LHCN-M2 (cell line): ENCODE measurements around the gene IGFLR1. TPM values are rescaled to one million over a fixed set of nuclear protein-coding genes. Genes with fewer than 3 reads are reported as not detected.

Source experiments
- DNase-seq: peaks from one replicate; pipeline ENCODE4 v3.0.0-alpha.2; 2012; ENCODE audit warnings: low read depth
- polyA plus RNA-seq: library from polyadenylated mRNA; unstranded; fragments of >200 nt; gene quantifications from one replicate; pipeline ENCODE4 v1.2.1, GENCODE V29; 2012; ENCODE audit warnings: missing spikeins
- total RNA-seq: library from RNA; depleted of rRNA; stranded (reverse); fragments of >200 nt; gene quantifications from 2 replicates; pipeline ENCODE4 v1.2.3, GENCODE V29; 2014; rRNA removed

Gene IGFLR1
- total RNA-seq: 5.1 and 11.7 TPM in 2 replicates
- 3.9 TPM for polyA plus RNA-seq

DNA sequence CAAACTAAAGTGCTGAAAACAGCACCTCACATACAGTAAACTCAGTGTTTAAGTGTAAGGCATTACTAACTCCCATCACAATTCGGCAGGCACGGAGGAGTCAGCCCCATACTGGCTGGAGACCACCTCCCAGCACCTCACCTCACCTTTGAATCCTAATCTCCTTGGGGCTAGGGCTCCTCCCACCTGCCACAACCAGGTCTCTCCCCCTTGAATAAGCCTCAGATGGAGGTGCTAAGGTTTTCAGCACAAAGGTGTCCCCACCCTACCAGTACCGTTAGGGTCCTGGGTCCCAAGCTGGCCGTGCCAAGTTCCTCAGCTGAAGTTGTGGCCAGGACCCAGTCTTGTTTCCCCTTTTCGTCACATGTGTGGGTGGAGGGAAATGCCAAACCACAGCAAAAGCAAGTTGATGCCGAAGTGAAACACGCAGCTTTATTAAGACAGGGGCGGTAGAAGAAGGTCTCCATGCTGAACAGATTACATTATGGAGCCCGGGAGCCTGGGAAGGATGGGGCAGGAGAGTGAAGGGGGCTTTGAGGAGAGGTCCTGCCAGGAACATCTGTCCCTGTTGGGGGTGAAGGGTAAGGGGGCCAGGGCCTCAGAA lies at the start of gene IGFLR1:
Gene IGFLR1, minus strand, starts transcription at position 332 of the 604 bp plus-strand sequence. CDS start 1,272 bp downstream, outside the sequence.
- no peak for DNase-seq

- no peak for DNase-seq
Measured at GRCh38 chr19:35791814-35792279, 49.6 kb upstream of the IGFLR1 start.

DNA sequence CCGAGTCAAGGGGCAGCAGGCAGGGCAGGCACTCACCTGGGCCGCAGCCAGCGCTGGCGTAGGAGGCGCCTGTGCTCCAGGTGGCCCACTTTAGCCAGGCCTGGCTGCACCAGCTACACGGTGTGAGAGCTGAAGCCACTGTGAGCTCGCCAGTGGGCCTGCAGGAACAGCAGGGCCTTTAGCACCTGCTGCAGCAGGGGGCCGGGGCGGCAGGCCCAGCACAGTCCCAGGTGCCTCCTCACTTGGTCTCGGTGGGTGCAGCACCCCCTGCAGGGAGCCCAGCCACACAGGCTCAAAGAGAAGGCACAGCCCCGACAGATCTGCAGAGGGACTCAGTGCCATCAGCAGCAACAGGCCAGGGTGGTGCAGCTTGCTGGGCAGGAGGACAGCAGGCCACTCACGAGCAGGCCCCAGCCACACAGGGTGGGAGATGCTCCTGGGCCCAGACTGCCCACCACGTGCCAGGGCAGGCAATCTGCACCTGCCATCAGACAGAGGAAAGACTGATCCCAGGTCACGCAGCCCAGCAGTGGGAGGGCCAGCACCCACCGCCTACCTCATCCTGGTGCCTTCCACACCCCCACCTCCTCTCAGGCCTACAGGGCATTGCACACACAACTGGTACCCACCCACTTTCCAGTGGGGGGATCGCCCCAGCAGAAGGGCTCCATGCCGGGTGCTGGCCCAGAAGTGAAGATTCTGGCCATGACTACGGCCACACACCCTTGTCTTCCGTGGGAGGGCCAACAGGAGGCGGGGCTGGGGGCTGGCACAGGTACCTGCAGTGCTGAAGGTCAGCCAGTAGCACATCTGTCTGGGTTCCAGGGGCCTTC lies 48.9 kb upstream of the IGFLR1 start:
- DNase-seq: no peak

- no peak for DNase-seq
Measured at GRCh38 chr19:35789978-35790944, 48.0 kb upstream of the IGFLR1 start.

DNA sequence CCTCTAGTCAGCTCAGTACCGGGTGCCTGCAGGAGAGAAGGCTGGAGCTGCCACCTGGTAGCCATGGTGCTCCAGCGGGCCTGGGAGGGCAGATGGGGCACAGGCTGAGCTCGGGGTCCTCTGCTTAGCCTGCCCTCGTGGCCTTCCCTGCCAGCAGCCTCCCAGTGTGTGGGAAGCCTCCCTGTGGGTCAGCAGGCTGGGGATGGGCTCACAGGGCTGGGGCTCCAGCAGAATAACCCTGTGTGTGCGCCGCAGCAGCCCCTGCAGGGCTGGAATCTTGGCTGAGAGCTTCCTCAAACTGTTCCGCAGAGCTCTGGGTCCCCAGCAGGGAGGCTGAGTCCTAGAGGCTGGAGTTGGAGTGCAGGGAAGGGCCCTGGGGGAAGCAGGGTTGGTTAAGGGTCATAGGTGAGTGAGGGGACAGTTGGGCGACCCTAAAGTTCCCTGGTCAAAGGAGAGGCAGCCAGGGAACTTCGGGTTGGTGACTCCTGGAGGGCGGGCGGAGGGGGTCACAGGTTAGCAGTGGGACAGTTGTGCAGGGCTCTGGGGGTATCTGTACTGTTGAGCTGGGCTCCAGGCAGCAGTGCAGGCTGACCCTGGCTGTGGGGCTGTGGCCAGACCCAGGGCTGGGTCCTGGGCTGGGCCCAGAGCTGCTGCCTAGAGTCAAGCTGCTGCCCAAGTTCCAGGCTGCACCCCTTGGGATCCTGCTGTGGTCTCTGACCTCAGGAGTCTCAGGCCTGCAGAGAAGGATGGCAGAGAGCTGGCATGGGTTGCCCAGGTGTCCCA lies 47.1 kb upstream of the IGFLR1 start:
- DNase-seq: no peak

DNA sequence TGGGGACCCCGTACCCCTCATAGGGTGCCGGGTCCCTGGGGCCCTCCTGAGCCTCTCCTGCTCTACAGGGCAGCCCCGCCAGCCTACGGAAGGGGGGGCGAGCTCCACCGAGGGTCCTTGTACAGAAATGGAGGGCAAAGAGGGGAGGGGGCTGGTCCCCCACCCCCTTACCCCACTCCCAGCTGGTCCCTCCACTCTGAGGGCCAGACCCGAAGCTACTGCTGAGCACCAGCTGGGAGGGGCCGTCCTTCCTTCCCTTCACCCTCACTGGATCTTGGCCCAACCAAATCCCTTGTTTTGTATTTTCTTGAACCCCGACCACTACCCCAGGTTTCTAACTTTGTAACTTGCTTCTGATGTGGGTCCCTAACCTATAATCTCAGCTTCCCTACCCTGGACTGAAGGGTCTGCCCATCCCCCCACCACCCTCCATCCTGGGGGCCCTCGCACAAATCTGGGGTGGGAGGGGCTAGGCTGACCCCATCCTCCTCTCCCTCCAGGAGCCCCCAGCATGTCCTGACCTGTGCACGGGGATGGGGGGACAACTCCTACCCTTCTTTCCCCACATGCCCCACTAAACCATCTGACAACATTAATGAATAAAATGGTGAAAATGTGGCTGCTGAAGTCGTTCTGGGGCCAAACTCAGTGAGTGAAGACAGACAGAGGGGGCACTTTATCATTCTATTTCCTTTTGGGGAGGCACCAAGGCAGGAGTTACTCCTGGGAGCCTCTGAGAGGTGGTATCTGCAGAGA lies 46.1 kb upstream of the IGFLR1 start:
- DNase-seq: no peak

- no peak for DNase-seq
Measured at GRCh38 chr19:35787227-35787799, 45.1 kb upstream of the IGFLR1 start.

DNA sequence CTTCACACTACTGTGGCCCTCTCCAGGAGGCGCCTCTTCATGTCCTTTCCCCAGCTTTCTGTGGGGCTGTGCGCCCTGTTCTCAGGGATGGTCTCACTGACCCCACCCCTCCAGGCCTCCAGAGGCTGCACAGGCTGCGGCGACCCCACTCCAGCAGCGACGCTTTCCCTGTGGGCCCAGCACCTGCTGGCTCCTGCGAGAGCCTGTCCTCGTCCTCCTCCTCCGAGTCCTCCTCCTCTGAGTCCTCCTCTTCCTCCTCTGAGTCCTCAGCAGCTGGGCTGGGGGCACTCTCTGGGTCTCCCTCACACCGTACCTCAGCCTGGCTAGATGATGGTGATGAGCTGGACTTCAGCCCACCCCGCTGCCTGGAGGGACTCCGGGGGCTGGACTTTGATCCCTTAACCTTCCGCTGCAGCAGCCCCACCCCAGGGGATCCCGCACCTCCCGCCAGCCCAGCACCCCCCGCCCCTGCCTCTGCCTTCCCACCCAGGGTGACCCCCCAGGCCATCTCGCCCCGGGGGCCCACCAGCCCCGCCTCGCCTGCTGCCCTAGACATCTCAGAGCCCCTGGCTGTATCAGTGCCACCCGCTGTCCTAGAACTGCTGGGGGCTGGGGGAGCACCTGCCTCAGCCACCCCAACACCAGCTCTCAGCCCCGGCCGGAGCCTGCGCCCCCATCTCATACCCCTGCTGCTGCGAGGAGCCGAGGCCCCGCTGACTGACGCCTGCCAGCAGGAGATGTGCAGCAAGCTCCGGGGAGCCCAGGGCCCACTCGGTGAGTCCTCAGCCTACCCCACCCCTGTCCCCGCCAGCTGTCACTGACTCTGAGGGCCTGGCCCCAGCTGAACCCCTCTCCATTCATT lies 44.3 kb upstream of the IGFLR1 start:
- DNase-seq: no peak

- no peak for DNase-seq
Measured at GRCh38 chr19:35785339-35785627, 43.0 kb upstream of the IGFLR1 start.

DNA sequence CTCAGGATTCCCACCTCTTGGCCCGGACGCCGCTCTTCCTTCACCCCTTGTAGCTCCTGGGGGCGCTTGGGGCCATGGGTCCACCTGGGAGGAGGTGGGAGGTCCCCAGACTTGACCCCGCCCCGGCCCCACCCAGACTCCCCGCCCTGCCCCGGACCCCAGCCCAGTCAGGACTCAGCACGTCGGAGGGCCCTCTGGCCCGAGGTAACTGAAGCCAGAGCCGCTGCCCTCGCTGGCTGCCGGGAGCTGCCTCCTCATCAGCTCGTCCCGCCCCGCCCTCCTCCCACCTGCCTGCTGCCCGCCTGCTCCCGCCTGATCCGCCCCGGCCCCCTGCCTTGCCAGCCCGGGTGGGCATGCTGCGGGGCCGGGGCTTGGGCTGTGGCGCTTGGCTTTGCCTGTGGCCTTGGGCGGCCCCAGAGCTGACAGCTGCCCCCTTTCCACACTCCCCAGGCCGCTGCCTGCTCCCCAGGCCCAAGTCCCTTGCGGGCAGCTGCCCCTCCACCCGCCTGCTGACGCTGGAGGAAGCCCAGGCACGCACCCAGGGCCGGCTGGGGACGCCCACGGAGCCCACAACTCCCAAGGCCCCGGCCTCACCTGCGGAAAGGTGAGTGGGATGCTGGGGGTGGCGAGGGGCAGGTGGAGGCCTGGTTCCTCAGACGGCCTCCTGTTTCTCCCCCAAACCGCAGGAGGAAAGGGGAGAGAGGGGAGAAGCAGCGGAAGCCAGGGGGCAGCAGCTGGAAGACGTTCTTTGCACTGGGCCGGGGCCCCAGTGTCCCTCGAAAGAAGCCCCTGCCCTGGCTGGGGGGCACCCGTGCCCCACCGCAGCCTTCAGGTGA lies 42.5 kb upstream of the IGFLR1 start:
- no peak for DNase-seq

GRCh38 chr19:35783469-35784434 lies 41.5 kb upstream of the IGFLR1 start:
- no peak for DNase-seq

- no peak for DNase-seq
Measured at GRCh38 chr19:35782589-35782988, 40.3 kb upstream of the IGFLR1 start.

DNA sequence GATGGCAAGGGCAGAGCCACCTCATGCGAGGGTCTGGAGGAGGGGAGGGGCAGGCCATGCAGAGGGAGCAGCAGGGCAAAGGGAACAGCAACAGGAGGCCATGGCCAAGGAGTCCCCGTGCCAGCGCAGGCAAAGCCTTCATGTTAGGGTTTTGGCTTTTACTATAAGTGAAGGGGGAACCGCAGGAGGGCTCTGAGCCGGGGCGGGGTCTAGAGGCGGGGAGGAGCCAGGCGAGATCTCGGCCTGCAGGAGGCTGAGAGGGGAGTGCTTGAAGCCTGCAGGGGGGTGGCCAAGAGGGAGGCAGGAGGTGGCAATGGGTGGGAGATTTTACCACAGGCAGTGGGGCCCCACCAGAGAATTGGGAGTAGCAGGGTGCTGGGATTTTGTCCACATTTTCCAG lies 39.4 kb upstream of the IGFLR1 start:
- DNase-seq: no peak

DNA sequence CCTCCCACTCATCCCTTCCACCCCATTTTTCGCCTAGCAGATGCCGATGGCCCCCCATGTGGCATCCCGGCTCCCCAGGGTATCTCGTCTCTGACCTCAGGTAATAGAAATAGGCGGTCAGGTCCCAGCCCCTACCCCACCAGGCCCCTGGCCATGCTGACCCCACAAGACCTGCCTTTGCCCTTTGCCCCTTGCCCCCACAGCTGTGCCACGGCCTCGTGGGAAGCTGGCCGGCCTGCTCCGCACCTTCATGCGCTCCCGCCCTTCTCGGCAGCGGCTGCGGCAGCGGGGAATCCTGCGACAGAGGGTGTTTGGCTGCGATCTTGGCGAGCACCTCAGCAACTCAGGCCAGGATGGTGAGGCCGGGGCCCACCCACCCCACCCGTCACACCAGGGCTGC lies 38.5 kb upstream of the IGFLR1 start:
- DNase-seq: no peak

GRCh38 chr19:35780058-35780457 lies 37.8 kb upstream of the IGFLR1 start:
- DNase-seq: no peak

GRCh38 chr19:35779033-35779432 lies 36.8 kb upstream of the IGFLR1 start:
- no peak for DNase-seq

DNA sequence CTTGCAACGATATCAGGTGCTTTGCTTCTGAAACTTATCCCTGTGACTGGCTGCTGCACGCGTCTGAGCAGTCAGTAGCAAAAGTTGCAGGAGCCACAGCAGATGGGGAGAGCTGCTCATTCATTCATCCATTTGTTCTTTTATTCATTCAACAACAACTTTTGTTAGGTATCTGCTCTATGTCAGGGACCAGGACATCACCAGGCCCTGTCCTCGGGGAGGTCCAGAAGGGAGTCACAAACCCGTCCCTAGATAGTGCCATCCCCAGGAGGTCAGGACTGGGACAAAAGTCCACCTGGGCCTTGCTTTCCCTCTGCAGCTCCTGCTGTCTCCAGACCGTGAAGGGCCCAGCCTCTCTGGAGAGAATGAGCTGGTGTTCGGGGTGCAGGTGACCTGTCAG lies 35.7 kb upstream of the IGFLR1 start:
- DNase-seq: no peak
